Measurements from ENCODE around the gene MTA2. TPM values are rescaled to one million over a fixed set of nuclear protein-coding genes. Genes with fewer than 3 reads are reported as not detected.

The MTA2 gene
- total RNA-seq, 1 donor from 2014 or later, result 157 TPM

DNA sequence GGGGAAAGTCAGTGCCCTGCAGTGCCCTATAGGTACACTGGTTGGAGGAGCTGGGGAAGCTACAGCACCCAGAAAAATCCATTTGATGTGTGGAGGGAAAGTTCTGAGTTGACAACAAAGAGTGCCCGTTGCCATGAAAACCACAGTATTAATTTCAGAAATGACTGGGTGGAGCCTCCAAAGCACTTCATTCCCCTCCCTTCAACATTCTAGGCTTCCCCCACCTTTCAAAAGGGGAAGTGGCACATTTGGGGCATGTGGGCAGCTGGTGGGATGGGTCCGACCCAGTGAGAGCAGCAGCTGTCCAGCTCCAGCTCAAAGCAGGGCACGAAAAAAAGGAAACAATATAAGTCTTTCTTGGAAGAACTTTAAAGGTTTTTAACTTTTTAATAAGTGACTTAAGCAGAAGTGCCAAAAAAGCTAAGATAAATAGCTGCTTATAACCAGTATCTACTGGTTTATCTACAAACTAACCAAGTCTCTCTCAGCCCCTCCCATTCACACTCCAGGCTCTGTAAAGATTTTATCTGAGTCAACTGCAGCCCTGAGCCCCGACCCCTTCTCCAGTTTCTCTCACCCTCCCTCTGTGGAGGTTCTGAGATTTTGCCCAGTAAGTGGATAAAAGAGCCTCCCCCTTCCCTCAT, 46.1 kb downstream of the MTA2 start:
- no peak for TF ChIP-seq CTCF (IDR thresholded peaks at IDR 0.05; ENCODE audit: unreplicated experiment)
- Mint-ChIP-seq H3K27me3 (ENCODE audit: unreplicated experiment) (peaks cover 22% of the 10 kb centered on the region), H3K4me1 (ENCODE audit: unreplicated experiment) (peaks cover 55% of the 10 kb centered on the region), H3K4me3 (ENCODE audit: unreplicated experiment) (peak overlapping the region; percentile 62), H3K27ac (ENCODE audit: unreplicated experiment) (peak overlapping the region; percentile 94), H3K9me3 (ENCODE audit: unreplicated experiment) (no peaks in the 10 kb centered on the region), H3K36me3 (ENCODE audit: low read depth, unreplicated experiment) (peaks cover 16% of the 10 kb centered on the region)
- no peak for DNase-seq (ENCODE audit: low spot score)

DNA sequence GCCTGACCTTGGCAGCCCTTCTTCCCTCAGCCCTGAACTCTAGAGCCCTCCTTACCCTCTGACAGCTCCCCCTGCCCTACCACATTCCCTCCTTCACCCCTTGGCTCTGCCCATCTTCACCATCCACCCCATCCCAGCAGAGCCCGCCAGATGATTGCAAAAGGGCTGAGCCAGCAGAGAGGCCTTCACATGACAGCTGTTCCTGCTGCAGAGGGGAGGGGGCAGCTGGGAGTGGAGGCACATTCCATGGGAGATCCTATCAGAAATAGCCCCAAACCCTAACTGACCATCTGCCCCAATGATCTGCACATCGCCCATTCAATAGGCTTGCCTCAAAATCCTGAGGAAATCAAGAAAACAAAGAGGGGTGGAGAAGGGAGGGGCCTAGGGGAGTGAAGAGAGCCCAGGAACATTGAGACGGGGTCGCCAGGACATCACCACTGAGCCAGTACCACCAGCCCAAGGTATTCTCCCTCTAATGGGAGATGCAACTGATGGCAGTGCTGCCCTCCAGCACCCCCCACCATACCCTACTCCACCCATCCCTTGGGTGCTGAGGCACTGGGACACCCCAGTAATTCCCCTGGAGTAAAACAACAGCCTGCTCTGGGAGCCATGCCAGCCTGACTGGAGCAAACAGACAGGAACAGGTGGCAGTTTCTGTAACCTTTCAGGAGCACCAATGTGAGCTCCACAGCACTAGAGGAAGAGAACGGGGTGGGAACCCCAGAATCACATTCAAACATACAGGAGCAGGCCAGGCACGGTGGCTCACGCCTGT, 47.1 kb downstream of the MTA2 start:
- Mint-ChIP-seq H3K4me3 (ENCODE audit: unreplicated experiment) (no peak overlapping the region), H3K9me3 (ENCODE audit: unreplicated experiment) (no peaks in the 10 kb centered on the region), H3K4me1 (ENCODE audit: unreplicated experiment) (peaks cover 48% of the 10 kb centered on the region), H3K27me3 (ENCODE audit: unreplicated experiment) (peaks cover 24% of the 10 kb centered on the region), H3K36me3 (ENCODE audit: low read depth, unreplicated experiment) (peaks cover 9% of the 10 kb centered on the region), H3K27ac (ENCODE audit: unreplicated experiment) (peak overlapping the region; percentile 81)
- TF ChIP-seq CTCF (IDR thresholded peaks at IDR 0.05; ENCODE audit: unreplicated experiment), result no peak
- DNase-seq (ENCODE audit: low spot score), result no peak

DNA sequence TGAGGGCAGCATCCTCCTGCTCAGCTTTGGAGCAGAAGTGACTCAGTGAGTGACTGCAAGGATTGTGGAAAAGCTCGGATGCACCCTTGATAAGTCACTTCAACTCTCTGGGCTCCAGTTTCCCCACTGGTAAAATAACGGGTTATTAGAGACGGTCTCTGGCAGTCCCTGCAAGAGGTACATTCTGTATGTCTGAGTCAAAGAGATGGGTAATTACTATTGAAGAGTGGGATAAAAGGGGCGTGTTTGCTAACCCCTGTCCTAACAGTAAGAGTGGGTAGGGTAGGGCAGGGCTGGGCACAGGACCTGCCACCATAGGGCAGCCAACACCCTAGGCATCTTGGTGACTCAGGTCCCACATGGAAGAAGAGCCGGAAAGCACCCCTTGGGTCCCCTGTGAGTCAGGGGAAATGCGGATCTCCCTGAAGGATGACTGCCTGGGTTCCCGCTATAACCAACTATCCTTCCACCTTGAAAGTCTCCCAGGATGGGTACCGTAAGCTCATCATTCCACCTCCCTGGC, 47.8 kb downstream of the MTA2 start:
- Mint-ChIP-seq H3K27ac (ENCODE audit: unreplicated experiment) (peak overlapping the region; percentile 97), H3K4me3 (ENCODE audit: unreplicated experiment) (no peak overlapping the region), H3K36me3 (ENCODE audit: low read depth, unreplicated experiment) (peaks cover 5% of the 10 kb centered on the region), H3K4me1 (ENCODE audit: unreplicated experiment) (peaks cover 45% of the 10 kb centered on the region), H3K27me3 (ENCODE audit: unreplicated experiment) (peaks cover 23% of the 10 kb centered on the region), H3K9me3 (ENCODE audit: unreplicated experiment) (no peaks in the 10 kb centered on the region)
- no peak for TF ChIP-seq CTCF (IDR thresholded peaks at IDR 0.05; ENCODE audit: unreplicated experiment)
- no peak for DNase-seq (ENCODE audit: low spot score)

DNA sequence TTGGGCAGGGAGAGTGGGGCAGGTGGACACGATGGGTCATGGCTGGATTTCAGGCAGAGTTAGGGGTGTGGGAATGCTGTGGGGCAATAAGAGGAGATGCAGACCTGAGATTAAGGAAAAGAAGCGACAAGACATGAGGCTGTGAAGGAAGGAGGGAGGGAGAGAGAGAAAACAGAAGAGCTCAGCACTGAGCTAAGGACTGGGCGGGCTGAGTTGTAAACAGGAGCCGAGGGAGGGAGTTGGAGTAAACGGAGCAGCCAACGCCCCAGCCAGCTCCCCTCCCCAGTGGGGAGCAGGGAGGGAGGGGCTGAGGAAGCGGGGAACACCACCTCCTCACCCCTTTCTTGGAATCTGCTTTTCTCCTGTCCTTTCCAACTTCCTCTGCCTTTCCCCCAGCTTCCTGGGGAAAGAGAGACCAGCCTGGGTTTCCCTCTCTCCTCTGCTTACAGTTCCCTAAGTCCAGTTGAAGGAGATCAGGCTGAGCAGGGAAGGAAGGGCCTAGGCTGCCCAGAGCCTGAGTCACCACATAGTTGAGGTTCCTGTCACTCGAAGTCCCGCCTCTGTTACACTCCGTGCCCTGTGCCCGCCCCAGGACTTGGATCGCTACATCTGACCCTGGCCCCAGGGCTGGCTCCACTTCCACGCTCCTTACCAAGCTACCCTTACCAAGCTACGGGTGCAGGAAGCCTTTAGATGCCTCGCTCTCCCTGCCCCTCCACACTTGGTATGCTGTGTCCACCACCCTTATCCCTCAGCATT, 48.4 kb downstream of the MTA2 start:
- Mint-ChIP-seq H3K4me1 (ENCODE audit: unreplicated experiment) (peaks cover 47% of the 10 kb centered on the region), H3K36me3 (ENCODE audit: low read depth, unreplicated experiment) (peaks cover 5% of the 10 kb centered on the region), H3K9me3 (ENCODE audit: unreplicated experiment) (no peaks in the 10 kb centered on the region), H3K27me3 (ENCODE audit: unreplicated experiment) (peaks cover 26% of the 10 kb centered on the region), H3K27ac (ENCODE audit: unreplicated experiment) (peak overlapping the region; percentile 97), H3K4me3 (ENCODE audit: unreplicated experiment) (peak overlapping the region; percentile 68)
- no peak for TF ChIP-seq CTCF (IDR thresholded peaks at IDR 0.05; ENCODE audit: unreplicated experiment)
- peak; percentile 51 for DNase-seq (ENCODE audit: low spot score)

Measured in endothelial cell (in vitro differentiated cells).